Effector memory CD4-positive, alpha-beta T cell (primary cell): ENCODE results near the gene CD19.
"Not testable (repeated sequence)": the region's sequence is repeated elsewhere in the genome, so short reads cannot be mapped to it uniquely, and the experiment has no call there.

Source experiments
- DNase-seq, 3 donors: peaks; one replicate each; pipeline ENCODE4 v3.0.0-alpha.2; 2020
- H3K27ac ChIP-seq: 2 replicates; pipeline ENCODE4 v1.7.0; 2013; ENCODE audit warnings: mild to moderate bottlenecking, low read length, moderate library complexity; ENCODE audit not compliant: insufficient read depth, poor library complexity, severe bottlenecking
- H3K27me3 ChIP-seq: replicated peaks from 2 replicates; pipeline ENCODE4 v1.7.0; 2013; ENCODE audit warnings: mild to moderate bottlenecking, low read length; ENCODE audit not compliant: insufficient read depth, control insufficient read depth, poor library complexity, severe bottlenecking
- H3K36me3 ChIP-seq: 2 replicates; pipeline ENCODE4 v1.7.0; 2013; ENCODE audit warnings: mild to moderate bottlenecking, low read length, moderate library complexity; ENCODE audit not compliant: control insufficient read depth, insufficient read depth
- H3K4me1 ChIP-seq: 2 replicates; pipeline ENCODE4 v1.7.0; 2013; ENCODE audit warnings: low read length, mild to moderate bottlenecking; ENCODE audit not compliant: control insufficient read depth, insufficient read depth, poor library complexity, severe bottlenecking
- H3K4me3 ChIP-seq: 2 replicates; pipeline ENCODE4 v1.7.0; 2013; ENCODE audit warnings: low read length, low read depth, mild to moderate bottlenecking; ENCODE audit not compliant: insufficient read depth, poor library complexity, severe bottlenecking
- H3K9me3 ChIP-seq: 2 replicates; pipeline ENCODE4 v1.7.0; 2013; ENCODE audit warnings: mild to moderate bottlenecking, low read length, moderate library complexity; ENCODE audit not compliant: control insufficient read depth
- total RNA-seq, 3 donors: gene quantifications; one replicate each; lab custom pipeline; 2026; lab: John Stamatoyannopoulos, UW

The CD19 gene
- 0 reads per million in 3 donors for total RNA-seq

GRCh38 chr16:28931801-28932225 lies at the start of gene CD19:
TSS of gene CD19 (plus strand) at chr16:28931971. CDS start at chr16:28932001, 30 bp downstream.
- peak within 1 kb of the TSS; percentile 1 for H3K27ac ChIP-seq
- peaks cover 8% of the 10 kb centered on the region for H3K4me1 ChIP-seq

GRCh38 chr16:28882551-28883160 lies 49.1 kb upstream of the CD19 start:
- Histone ChIP-seq H3K36me3 (no peaks in the 10 kb centered on the region), H3K9me3 (no peaks in the 10 kb centered on the region), H3K4me3 (no peak overlapping the region), H3K27ac (no peak overlapping the region), H3K4me1 (peaks cover 12% of the 10 kb centered on the region), H3K27me3 (no peaks in the 10 kb centered on the region)
- no peak for DNase-seq

More at GRCh38 chr16:28931801-28932225, at the start of gene CD19:
- H3K9me3 ChIP-seq: no peaks in the 10 kb centered on the region
- H3K4me3 ChIP-seq: no peak within 1 kb of the TSS
- no peaks in the 10 kb centered on the region for H3K36me3 ChIP-seq
- no peak for DNase-seq
- H3K27me3 ChIP-seq: no peaks in the 10 kb centered on the region

DNA sequence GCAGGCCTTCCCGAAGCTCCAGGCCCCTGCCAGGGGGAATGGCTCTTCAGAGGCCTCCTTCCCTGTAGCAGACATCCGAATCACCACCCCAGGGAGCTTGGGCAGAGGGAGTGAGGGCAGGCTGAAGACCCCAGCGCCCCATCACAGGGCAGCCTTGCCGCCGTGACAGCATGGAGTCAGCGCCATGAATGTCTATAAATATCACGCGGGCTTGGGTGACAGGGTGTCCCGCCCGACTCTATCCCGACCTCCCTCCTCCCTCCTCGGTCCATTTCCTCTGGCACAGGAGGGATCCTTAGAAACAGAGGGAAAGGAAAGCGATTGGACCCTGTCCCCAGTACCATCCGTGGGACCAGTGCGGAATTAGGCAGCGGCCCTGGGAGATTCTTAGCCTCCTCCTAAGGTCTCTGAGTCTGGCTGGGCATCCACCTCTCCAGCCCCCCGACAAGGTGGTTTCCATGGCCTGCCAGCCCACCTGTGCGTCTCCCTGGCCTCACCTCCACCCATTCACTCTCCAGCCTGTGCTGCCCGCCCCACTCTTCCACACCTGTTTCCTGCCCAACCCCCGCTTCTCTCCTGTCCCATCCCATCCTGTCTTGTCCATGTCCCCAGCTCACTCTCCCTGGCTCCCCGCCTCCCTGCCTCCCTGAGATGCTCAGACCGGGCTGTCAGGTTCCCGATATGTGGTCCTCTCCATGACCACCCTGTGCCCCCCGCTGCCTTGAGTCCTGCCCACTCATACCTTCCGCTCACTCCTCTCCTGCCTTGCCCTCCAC lies 48.4 kb upstream of the CD19 start:
- no peak for DNase-seq
- H3K36me3 ChIP-seq: no peaks in the 10 kb centered on the region
- no peak overlapping the region for H3K4me3 ChIP-seq
- no peaks in the 10 kb centered on the region for H3K27me3 ChIP-seq
- H3K27ac ChIP-seq: no peak overlapping the region
- H3K9me3 ChIP-seq: no peaks in the 10 kb centered on the region
- H3K4me1 ChIP-seq: peaks cover 12% of the 10 kb centered on the region

GRCh38 chr16:28884045-28884444 lies 47.7 kb upstream of the CD19 start:
- H3K4me1 ChIP-seq: peaks cover 10% of the 10 kb centered on the region
- H3K9me3 ChIP-seq: no peaks in the 10 kb centered on the region
- H3K4me3 ChIP-seq: no peak overlapping the region
- no peak overlapping the region for H3K27ac ChIP-seq
- H3K36me3 ChIP-seq: no peaks in the 10 kb centered on the region
- no peaks in the 10 kb centered on the region for H3K27me3 ChIP-seq
- no peak for DNase-seq

DNA sequence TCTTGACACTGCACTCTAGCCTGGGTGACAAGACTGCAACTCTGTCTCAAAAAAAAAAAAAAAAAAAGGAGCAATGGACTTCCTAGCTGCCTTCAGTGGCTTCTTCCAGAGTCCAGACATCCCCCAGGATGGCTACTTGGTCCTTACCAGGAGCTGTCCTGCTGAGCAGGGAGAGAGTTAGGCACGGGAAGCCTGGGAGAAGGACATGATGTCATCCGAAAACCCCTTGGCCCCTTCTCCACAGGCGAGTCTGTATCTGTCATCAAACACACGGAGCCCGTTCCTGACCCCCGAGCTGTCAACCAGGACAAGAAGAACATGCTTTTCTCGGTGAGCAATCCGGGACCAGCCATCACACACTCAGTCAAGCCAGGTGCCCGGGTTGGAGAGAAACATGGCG lies 44.8 kb upstream of the CD19 start:
- Histone ChIP-seq H3K27ac (no peak overlapping the region), H3K4me1 (no peaks in the 10 kb centered on the region), H3K4me3 (no peak overlapping the region), H3K9me3 (no peaks in the 10 kb centered on the region), H3K36me3 (no peaks in the 10 kb centered on the region), H3K27me3 (no peaks in the 10 kb centered on the region)
- DNase-seq: no peak

DNA sequence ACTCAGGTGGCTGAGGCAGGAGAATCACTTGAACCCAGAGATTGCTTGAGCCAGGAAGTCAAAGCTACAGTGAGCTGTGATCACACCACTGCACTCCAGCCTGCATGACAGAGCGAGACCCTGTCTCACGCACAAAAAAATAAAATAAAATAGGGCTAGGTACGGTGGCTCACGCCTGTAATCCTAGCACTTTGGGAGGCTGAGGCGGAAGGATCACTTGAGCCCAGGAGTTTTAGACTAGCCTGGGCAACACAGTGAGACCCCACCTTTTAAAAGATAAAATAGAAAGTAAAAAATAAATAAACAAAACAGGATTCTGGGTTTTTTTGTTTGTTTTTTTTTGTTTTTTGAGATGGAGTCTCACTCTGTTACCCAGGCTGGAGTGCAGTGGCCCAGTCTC lies 41.4 kb upstream of the CD19 start:
- not testable (repeated sequence) for H3K36me3 ChIP-seq, H3K9me3 ChIP-seq, H3K4me3 ChIP-seq, DNase-seq, H3K4me1 ChIP-seq, H3K27ac ChIP-seq, H3K27me3 ChIP-seq

DNA sequence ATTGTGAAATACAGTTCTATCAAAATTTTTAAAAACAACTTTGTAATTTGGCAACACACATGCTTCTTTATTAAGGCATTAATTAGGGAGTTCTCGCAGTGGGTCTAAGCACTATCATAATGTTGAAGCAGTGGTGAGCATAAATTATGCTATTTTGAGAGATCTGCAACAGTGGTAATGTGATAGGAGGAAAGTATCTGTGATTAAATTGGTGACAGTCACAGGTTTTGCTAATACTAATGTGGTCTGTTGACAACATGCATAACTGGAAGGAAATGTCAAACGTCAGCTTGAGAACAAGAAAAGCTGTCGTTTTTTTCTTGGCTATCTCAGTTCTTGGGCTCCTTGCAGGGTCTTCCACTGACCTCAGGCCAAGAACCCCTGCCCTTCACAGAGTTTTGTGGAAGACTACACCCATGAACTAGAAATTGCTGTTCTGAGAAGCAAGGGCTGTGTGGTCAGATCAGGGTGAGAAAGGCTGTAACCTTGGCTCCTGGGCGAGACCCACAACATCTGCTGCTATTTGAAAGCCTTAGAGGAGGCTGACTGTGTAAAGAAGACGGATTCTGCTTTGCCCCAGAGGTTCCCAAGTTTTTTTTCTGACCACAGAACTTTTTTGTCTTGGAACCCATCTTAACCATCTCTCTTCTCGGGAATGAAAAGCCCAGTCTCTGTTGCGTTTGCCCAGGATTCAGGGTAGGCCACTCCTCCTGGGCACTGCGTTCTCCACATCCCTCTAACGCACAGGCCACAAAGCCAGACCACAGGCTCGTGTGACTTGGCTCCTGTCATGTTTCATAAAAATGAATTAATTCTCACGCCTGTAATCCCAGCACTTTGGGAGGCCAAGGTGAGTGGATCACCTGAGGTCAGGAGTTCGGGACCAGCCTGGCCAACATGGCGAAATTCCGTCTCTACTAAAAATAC lies 39.5 kb upstream of the CD19 start:
- Histone ChIP-seq H3K9me3 (no peaks in the 10 kb centered on the region), H3K27me3 (no peaks in the 10 kb centered on the region), H3K4me3 (no peak overlapping the region), H3K36me3 (no peaks in the 10 kb centered on the region), H3K4me1 (no peaks in the 10 kb centered on the region), H3K27ac (no peak overlapping the region)
- DNase-seq: no peak

DNA sequence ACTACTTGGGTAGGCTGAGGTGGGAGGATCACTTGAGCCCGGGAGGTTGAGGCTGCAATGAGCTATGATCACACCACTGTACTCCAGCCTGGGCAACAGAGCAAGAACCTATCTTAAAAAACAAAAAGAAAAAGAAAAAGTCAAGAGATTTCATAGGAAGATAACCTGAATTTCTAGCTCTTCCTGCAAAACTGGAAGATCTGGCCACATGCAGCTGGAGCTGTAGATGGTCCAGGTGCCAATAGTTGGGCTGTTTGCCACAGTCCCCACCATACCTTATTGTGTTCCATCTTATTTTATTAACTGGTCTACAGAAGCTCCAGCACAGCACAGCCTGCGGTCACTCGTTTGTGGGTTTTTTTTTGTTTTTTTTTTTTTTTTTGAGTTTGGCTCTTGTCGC lies 38.5 kb upstream of the CD19 start:
- Histone ChIP-seq H3K36me3 (no peaks in the 10 kb centered on the region), H3K27me3 (no peaks in the 10 kb centered on the region), H3K27ac (no peak overlapping the region), H3K4me1 (no peaks in the 10 kb centered on the region), H3K9me3 (no peaks in the 10 kb centered on the region), H3K4me3 (no peak overlapping the region)
- DNase-seq: no peak

DNA sequence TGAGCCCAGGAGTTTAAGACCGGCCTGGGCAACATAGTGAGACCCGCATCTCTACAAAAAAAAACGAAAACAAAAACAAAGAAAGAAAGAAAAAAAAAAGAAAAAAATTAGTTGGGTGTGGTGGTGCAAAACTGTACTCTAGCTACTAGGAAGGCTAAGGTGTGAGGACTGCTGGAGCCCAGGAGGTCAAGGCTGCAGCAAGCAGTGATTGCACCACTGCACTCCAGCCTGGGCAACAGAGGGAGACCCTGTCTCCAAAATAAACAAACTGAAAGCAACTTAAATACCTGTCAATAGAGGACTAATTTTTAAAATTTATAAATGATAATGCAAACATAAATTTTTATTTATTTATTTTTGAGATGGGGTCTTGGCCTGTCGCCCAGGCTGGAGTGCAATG lies 36.2 kb upstream of the CD19 start:
- Histone ChIP-seq H3K27me3 (no peaks in the 10 kb centered on the region), H3K36me3 (no peaks in the 10 kb centered on the region), H3K4me3 (no peak overlapping the region), H3K9me3 (no peaks in the 10 kb centered on the region), H3K4me1 (no peaks in the 10 kb centered on the region), H3K27ac (no peak overlapping the region)
- DNase-seq: no peak
